ENCODE measurements around the gene SLBP.

The SLBP gene

GRCh38 chr4:1659104-1660043 is 52.7 kb downstream of the SLBP start:
- H3K36me3 Mint-ChIP-seq = no peaks in the 10 kb centered on the region
- CTCF ChIA-PET = no interaction called here

GRCh38 chr4:1658581-1658980 is 53.5 kb downstream of the SLBP start:
- H3K27ac Mint-ChIP-seq = no peak overlapping the region
- no peaks in the 10 kb centered on the region for H3K27me3 Mint-ChIP-seq
- H3K4me3 Mint-ChIP-seq = no peak overlapping the region
- CTCF ChIA-PET = no interaction called here
- no peaks in the 10 kb centered on the region for H3K4me1 Mint-ChIP-seq
- no peaks in the 10 kb centered on the region for H3K36me3 Mint-ChIP-seq
- H3K9me3 Mint-ChIP-seq = no peaks in the 10 kb centered on the region
- no peak for DNase-seq

More at GRCh38 chr4:1659104-1660043, 52.7 kb downstream of the SLBP start:
- Mint-ChIP-seq H3K9me3 (no peaks in the 10 kb centered on the region), H3K4me3 (no peak overlapping the region), H3K27ac (no peak overlapping the region), H3K4me1 (no peaks in the 10 kb centered on the region), H3K27me3 (no peaks in the 10 kb centered on the region)
- DNase-seq = no peak

GRCh38 chr4:1658146-1658545 is 54.0 kb downstream of the SLBP start:
- Mint-ChIP-seq H3K27ac (no peak overlapping the region), H3K4me3 (no peak overlapping the region), H3K9me3 (no peaks in the 10 kb centered on the region), H3K4me1 (no peaks in the 10 kb centered on the region), H3K36me3 (no peaks in the 10 kb centered on the region), H3K27me3 (no peaks in the 10 kb centered on the region)
- DNase-seq = no peak
- CTCF ChIA-PET = no interaction called here

GRCh38 chr4:1656986-1657385 is 55.1 kb downstream of the SLBP start:
- H3K4me1 Mint-ChIP-seq = no peaks in the 10 kb centered on the region
- no peaks in the 10 kb centered on the region for H3K36me3 Mint-ChIP-seq
- H3K27me3 Mint-ChIP-seq = no peaks in the 10 kb centered on the region
- no peak for DNase-seq
- H3K4me3 Mint-ChIP-seq = no peak overlapping the region
- CTCF ChIA-PET = no interaction called here
- H3K9me3 Mint-ChIP-seq = no peaks in the 10 kb centered on the region
- no peak overlapping the region for H3K27ac Mint-ChIP-seq

- H3K27ac Mint-ChIP-seq = no peak overlapping the region
- CTCF ChIA-PET = no interaction called here
- H3K4me1 Mint-ChIP-seq = no peaks in the 10 kb centered on the region
- H3K36me3 Mint-ChIP-seq = no peaks in the 10 kb centered on the region
- H3K27me3 Mint-ChIP-seq = no peaks in the 10 kb centered on the region
- no peak overlapping the region for H3K4me3 Mint-ChIP-seq
- H3K9me3 Mint-ChIP-seq = peaks cover 2% of the 10 kb centered on the region
- DNase-seq = no peak
Observed at GRCh38 chr4:1656132-1656531, 56.0 kb downstream of the SLBP start.

- Mint-ChIP-seq H3K27ac (no peak overlapping the region), H3K36me3 (no peaks in the 10 kb centered on the region), H3K4me3 (no peak overlapping the region), H3K9me3 (peaks cover 2% of the 10 kb centered on the region), H3K4me1 (no peaks in the 10 kb centered on the region), H3K27me3 (no peaks in the 10 kb centered on the region)
- no peak for DNase-seq
- CTCF ChIA-PET = no interaction called here
Observed at GRCh38 chr4:1655676-1656075, 56.4 kb downstream of the SLBP start.

GRCh38 chr4:1655081-1655480 is 57.0 kb downstream of the SLBP start:
- DNase-seq = no peak
- no peak overlapping the region for H3K27ac Mint-ChIP-seq
- H3K4me3 Mint-ChIP-seq = no peak overlapping the region
- peaks cover 4% of the 10 kb centered on the region for H3K9me3 Mint-ChIP-seq
- H3K36me3 Mint-ChIP-seq = no peaks in the 10 kb centered on the region
- no peaks in the 10 kb centered on the region for H3K27me3 Mint-ChIP-seq
- CTCF ChIA-PET = no interaction called here
- no peaks in the 10 kb centered on the region for H3K4me1 Mint-ChIP-seq

GRCh38 chr4:1654216-1654955 is 57.7 kb downstream of the SLBP start:
- DNase-seq = no peak
- peaks cover 5% of the 10 kb centered on the region for H3K9me3 Mint-ChIP-seq
- no peaks in the 10 kb centered on the region for H3K4me1 Mint-ChIP-seq
- H3K27me3 Mint-ChIP-seq = no peaks in the 10 kb centered on the region
- CTCF ChIA-PET = no interaction called here
- H3K36me3 Mint-ChIP-seq = no peaks in the 10 kb centered on the region
- no peak overlapping the region for H3K27ac Mint-ChIP-seq
- H3K4me3 Mint-ChIP-seq = no peak overlapping the region

GRCh38 chr4:1653776-1654175 is 58.3 kb downstream of the SLBP start:
- Mint-ChIP-seq H3K4me3 (no peak overlapping the region), H3K9me3 (peaks cover 5% of the 10 kb centered on the region), H3K4me1 (no peaks in the 10 kb centered on the region), H3K27ac (no peak overlapping the region), H3K36me3 (no peaks in the 10 kb centered on the region), H3K27me3 (no peaks in the 10 kb centered on the region)
- no peak for DNase-seq
- CTCF ChIA-PET = no interaction called here

- no peak for DNase-seq
- H3K27me3 Mint-ChIP-seq = no peaks in the 10 kb centered on the region
- peaks cover 5% of the 10 kb centered on the region for H3K9me3 Mint-ChIP-seq
- H3K27ac Mint-ChIP-seq = no peak overlapping the region
- H3K4me3 Mint-ChIP-seq = no peak overlapping the region
- H3K4me1 Mint-ChIP-seq = peaks cover 9% of the 10 kb centered on the region
- H3K36me3 Mint-ChIP-seq = no peaks in the 10 kb centered on the region
- CTCF ChIA-PET = no interaction called here
Observed at GRCh38 chr4:1652088-1652487, 60.0 kb downstream of the SLBP start.

- Mint-ChIP-seq H3K4me3 (no peak overlapping the region), H3K27ac (no peak overlapping the region), H3K27me3 (no peaks in the 10 kb centered on the region), H3K9me3 (peaks cover 5% of the 10 kb centered on the region), H3K36me3 (no peaks in the 10 kb centered on the region), H3K4me1 (peaks cover 9% of the 10 kb centered on the region)
- CTCF ChIA-PET = no interaction called here
- no peak for DNase-seq
Observed at GRCh38 chr4:1651609-1652008, 60.5 kb downstream of the SLBP start.

- Mint-ChIP-seq H3K27me3 (no peaks in the 10 kb centered on the region), H3K4me3 (no peak overlapping the region), H3K9me3 (peaks cover 5% of the 10 kb centered on the region), H3K4me1 (peaks cover 9% of the 10 kb centered on the region), H3K27ac (no peak overlapping the region), H3K36me3 (no peaks in the 10 kb centered on the region)
- no peak for DNase-seq
- CTCF ChIA-PET = no interaction called here
Observed at GRCh38 chr4:1648962-1649361, 63.2 kb downstream of the SLBP start.

GRCh38 chr4:1647432-1647831 is 64.7 kb downstream of the SLBP start:
- no peak for DNase-seq
- Mint-ChIP-seq H3K4me3 (no peak overlapping the region), H3K4me1 (peaks cover 9% of the 10 kb centered on the region), H3K36me3 (no peaks in the 10 kb centered on the region), H3K27ac (no peak overlapping the region), H3K27me3 (no peaks in the 10 kb centered on the region), H3K9me3 (peaks cover 5% of the 10 kb centered on the region)
- CTCF ChIA-PET = interaction anchor here (0.6 kb wide), 1 partner anchor 101 kb away, joined by 4 read pairs; no protein-coding TSS in a partner anchor

- CTCF ChIA-PET = no interaction called here
- H3K9me3 Mint-ChIP-seq = peaks cover 5% of the 10 kb centered on the region
Observed at GRCh38 chr4:1646690-1647089, 65.4 kb downstream of the SLBP start.

More at GRCh38 chr4:1646690-1647089, 65.4 kb downstream of the SLBP start:
- H3K4me3 Mint-ChIP-seq = no peak overlapping the region
- H3K27ac Mint-ChIP-seq = no peak overlapping the region
- H3K36me3 Mint-ChIP-seq = no peaks in the 10 kb centered on the region
- peaks cover 9% of the 10 kb centered on the region for H3K4me1 Mint-ChIP-seq
- no peaks in the 10 kb centered on the region for H3K27me3 Mint-ChIP-seq
- DNase-seq = no peak
